K562 (cell line): ENCODE results near the gene MINDY3. TPM values are rescaled to one million over a fixed set of nuclear protein-coding genes. Genes with fewer than 3 reads are reported as not detected.

Experiments
- BCL6 ChIP-seq: fragments of 250-450 bp; sonication (Bioruptor Pico); IDR thresholded peaks from 2 replicates; pipeline ENCODE4 v1.4.0; 2020
- CBFB ChIP-seq: sonication (generic); formaldehyde crosslinking; IDR thresholded peaks from 2 replicates; pipeline ENCODE4 v1.4.0; 2020; ENCODE audit warnings: mild to moderate bottlenecking, missing genetic modification reagents
- CREB1 ChIP-seq, 2 experiments: sonication (generic) in 1 of 2; formaldehyde crosslinking in 1 of 2; IDR thresholded peaks; 2 replicates each; pipeline versions ENCODE4 v1.6.1 to v1.8.0; 2012 to 2022; ENCODE audit warnings: inconsistent platforms in 1 of 2, mild to moderate bottlenecking in 1 of 2, missing genetic modification reagents in 1 of 2, moderate library complexity in 1 of 2
- CREM ChIP-seq: IDR thresholded peaks from 2 replicates; pipeline ENCODE4 v1.6.1; 2014; ENCODE audit warnings: antibody characterized with exemption, low read depth
- GABPB1 ChIP-seq: sonication (generic); formaldehyde crosslinking; IDR thresholded peaks from 2 replicates; pipeline ENCODE4 v1.8.0; 2022; ENCODE audit warnings: mild to moderate bottlenecking, missing genetic modification reagents
- MCM7 ChIP-seq, 2 experiments: fragments of 450-650 bp; IDR thresholded peaks; 2 replicates each; pipeline ENCODE4 v1.6.1; 2016 to 2018
- MTA3 ChIP-seq: fragments of 450-650 bp; formaldehyde crosslinking; IDR thresholded peaks from 2 replicates; pipeline ENCODE4 v1.6.1; 2017; ENCODE audit warnings: mild to moderate bottlenecking, borderline replicate concordance
- NFYB ChIP-seq: IDR thresholded peaks from 2 replicates; pipeline ENCODE4 v1.6.1; 2011; ENCODE audit warnings: mild to moderate bottlenecking, moderate library complexity; ENCODE audit not compliant: insufficient read length; ENCODE audit errors: extremely low read depth
- POLR2H ChIP-seq: IDR thresholded peaks from 2 replicates; pipeline ENCODE4 v1.6.1; 2016; ENCODE audit warnings: missing genetic modification characterization, low read depth, mild to moderate bottlenecking, control low read depth, missing compliant biosample characterization, moderate library complexity
- RAD21 ChIP-seq, 2 experiments: fragments of 250-450 bp in 1 of 2; fragments of 450-650 bp in 1 of 2; sonication (Bioruptor Pico) in 1 of 2; formaldehyde crosslinking in 1 of 2; IDR thresholded peaks in 1 of 2; conservative IDR thresholded peaks in 1 of 2; 2 replicates each; pipeline versions ENCODE4 v1.4.0 to v1.8.0; 2020 to 2022; ENCODE audit warnings: mild to moderate bottlenecking in 2 of 2, moderate library complexity in 1 of 2
- SMC3 ChIP-seq: conservative IDR thresholded peaks from 2 replicates; pipeline ENCODE4 v1.6.1; 2011; ENCODE audit warnings: low read depth, low read length, improper control_type of control experiment; ENCODE audit not compliant: insufficient read depth
- TBP ChIP-seq: optimal IDR thresholded peaks from 2 replicates; pipeline ENCODE3; 2011; ENCODE audit warnings: low read depth, low read length, improper control_type of control experiment
- TEAD1 ChIP-seq, 2 experiments: fragments of 450-650 bp in 1 of 2; sonication (generic) in 1 of 2; formaldehyde crosslinking; IDR thresholded peaks; 2 replicates each; pipeline versions ENCODE4 v1.4.0 to v1.8.0; 2020 to 2022; ENCODE audit warnings: mild to moderate bottlenecking in 2 of 2, missing genetic modification reagents in 1 of 2
- ZBTB9 ChIP-seq: fragments of 450-650 bp; formaldehyde crosslinking; IDR thresholded peaks from 2 replicates; pipeline ENCODE4 v1.4.0; 2020; ENCODE audit warnings: mild to moderate bottlenecking, moderate library complexity
- ZNF140 ChIP-seq: fragments of 250-450 bp; sonication (Bioruptor Pico); IDR thresholded peaks from 2 replicates; pipeline ENCODE4 v1.8.0; 2021; ENCODE audit warnings: moderate library complexity, mild to moderate bottlenecking, inconsistent platforms
- polyA plus RNA-seq, 8 experiments: library from polyadenylated mRNA; depleted of rRNA in 4 of 8; stranded (reverse) in 5 of 8; unstranded in 3 of 8; fragments of >200 nt; fragmentation: Nextera tagmentation in 2 of 8; fragmentation: Illumina TruSeq in 1 of 8; extraction: Ambion mirVana in 2 of 8; extraction: Trizol in 1 of 8; gene quantifications; 2 replicates each; pipeline versions ENCODE4 v1.2.1 to v1.2.3, GENCODE V29; 2011 to 2014; ENCODE audit warnings: inconsistent platforms in 1 of 8, missing spikeins in 1 of 8
- total RNA-seq, 7 experiments: library from RNA; depleted of rRNA in 6 of 7; stranded (reverse); fragments of >200 nt in 6 of 7; fragmentation: Illumina TruSeq in 2 of 7; extraction: Trizol in 2 of 7; gene quantifications; 2 replicates each; pipeline versions ENCODE4 v1.2.1 to v1.2.3, GENCODE V29; 2011 to 2021; ENCODE audit warnings: low replicate concordance in 1 of 7
- TF ChIP-seq, protein P1 (sequence below): fragments of 250-450 bp; sonication (Bioruptor Pico); IDR thresholded peaks from 2 replicates; pipeline ENCODE4 v1.4.0; 2020; ENCODE audit warnings: mild to moderate bottlenecking, moderate library complexity
- TF ChIP-seq, protein P2 (sequence below): fragments of 450-650 bp; IDR thresholded peaks from 2 replicates; pipeline ENCODE4 v1.6.1; 2018; ENCODE audit not compliant: partially characterized antibody
- TF ChIP-seq, protein P3 (sequence below): sonication (generic); formaldehyde crosslinking; IDR thresholded peaks from 2 replicates; pipeline ENCODE4 v1.8.0; 2022; ENCODE audit warnings: mild to moderate bottlenecking, missing genetic modification reagents

Gene MINDY3
- total and polyA plus RNA-seq, 9 of the 15 experiments (the other 6 are each of a cell fraction or from before 2014, with no cell fraction given) = 14.0 to 35.9 (median 23.6) TPM

GRCh38 chr10:15744217-15744865 lies 116.0 kb downstream of the MINDY3 start (continued):
- TF ChIP-seq CBFB (CRISPR knock-in tag) = no peak
- TF ChIP-seq, protein P1, sequence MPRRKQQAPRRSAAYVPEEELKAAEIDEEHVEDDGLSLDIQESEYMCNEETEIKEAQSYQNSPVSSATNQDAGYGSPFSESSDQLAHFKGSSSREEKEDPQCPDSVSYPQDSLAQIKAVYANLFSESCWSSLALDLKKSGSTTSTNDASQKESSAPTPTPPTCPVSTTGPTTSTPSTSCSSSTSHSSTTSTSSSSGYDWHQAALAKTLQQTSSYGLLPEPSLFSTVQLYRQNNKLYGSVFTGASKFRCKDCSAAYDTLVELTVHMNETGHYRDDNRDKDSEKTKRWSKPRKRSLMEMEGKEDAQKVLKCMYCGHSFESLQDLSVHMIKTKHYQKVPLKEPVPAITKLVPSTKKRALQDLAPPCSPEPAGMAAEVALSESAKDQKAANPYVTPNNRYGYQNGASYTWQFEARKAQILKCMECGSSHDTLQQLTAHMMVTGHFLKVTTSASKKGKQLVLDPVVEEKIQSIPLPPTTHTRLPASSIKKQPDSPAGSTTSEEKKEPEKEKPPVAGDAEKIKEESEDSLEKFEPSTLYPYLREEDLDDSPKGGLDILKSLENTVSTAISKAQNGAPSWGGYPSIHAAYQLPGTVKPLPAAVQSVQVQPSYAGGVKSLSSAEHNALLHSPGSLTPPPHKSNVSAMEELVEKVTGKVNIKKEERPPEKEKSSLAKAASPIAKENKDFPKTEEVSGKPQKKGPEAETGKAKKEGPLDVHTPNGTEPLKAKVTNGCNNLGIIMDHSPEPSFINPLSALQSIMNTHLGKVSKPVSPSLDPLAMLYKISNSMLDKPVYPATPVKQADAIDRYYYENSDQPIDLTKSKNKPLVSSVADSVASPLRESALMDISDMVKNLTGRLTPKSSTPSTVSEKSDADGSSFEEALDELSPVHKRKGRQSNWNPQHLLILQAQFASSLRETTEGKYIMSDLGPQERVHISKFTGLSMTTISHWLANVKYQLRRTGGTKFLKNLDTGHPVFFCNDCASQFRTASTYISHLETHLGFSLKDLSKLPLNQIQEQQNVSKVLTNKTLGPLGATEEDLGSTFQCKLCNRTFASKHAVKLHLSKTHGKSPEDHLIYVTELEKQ (CRISPR knock-in tag) = no peak
- TF ChIP-seq, protein P2, sequence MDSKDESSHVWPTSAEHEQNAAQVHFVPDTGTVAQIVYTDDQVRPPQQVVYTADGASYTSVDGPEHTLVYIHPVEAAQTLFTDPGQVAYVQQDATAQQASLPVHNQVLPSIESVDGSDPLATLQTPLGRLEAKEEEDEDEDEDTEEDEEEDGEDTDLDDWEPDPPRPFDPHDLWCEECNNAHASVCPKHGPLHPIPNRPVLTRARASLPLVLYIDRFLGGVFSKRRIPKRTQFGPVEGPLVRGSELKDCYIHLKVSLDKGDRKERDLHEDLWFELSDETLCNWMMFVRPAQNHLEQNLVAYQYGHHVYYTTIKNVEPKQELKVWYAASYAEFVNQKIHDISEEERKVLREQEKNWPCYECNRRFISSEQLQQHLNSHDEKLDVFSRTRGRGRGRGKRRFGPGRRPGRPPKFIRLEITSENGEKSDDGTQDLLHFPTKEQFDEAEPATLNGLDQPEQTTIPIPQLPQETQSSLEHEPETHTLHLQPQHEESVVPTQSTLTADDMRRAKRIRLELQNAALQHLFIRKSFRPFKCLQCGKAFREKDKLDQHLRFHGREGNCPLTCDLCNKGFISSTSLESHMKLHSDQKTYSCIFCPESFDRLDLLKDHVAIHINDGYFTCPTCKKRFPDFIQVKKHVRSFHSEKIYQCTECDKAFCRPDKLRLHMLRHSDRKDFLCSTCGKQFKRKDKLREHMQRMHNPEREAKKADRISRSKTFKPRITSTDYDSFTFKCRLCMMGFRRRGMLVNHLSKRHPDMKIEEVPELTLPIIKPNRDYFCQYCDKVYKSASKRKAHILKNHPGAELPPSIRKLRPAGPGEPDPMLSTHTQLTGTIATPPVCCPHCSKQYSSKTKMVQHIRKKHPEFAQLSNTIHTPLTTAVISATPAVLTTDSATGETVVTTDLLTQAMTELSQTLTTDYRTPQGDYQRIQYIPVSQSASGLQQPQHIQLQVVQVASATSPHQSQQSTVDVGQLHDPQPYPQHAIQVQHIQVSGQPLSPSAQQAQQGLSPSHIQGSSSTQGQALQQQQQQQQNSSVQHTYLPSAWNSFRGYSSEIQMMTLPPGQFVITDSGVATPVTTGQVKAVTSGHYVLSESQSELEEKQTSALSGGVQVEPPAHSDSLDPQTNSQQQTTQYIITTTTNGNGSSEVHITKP = no peak
- no peak for TF ChIP-seq MCM7 (IDR thresholded peaks at IDR 0.05)
- TF ChIP-seq POLR2H (tag) = no peak
- no peak for TF ChIP-seq ZNF140 (CRISPR knock-in tag)
- no peak for TF ChIP-seq TEAD1 (CRISPR knock-in tag; IDR thresholded peaks at IDR 0.05)
- peak; percentile 28; the same call in 1 of the 2 replicates for TF ChIP-seq CREM
- TF ChIP-seq CREB1 (IDR thresholded peaks at IDR 0.05) = no peak
- TF ChIP-seq CREB1 (CRISPR knock-in tag; IDR thresholded peaks at IDR 0.05) = no peak
- no peak for TF ChIP-seq MTA3
- peak; percentile 68 for TF ChIP-seq SMC3
- TF ChIP-seq RAD21 (CRISPR knock-in tag; conservative IDR thresholded peaks at IDR 0.05 in 1 of 2, IDR thresholded peaks at IDR 0.05 in 1 of 2) = peak; percentile 47 to 74
- no peak for TF ChIP-seq TBP
- TF ChIP-seq NFYB = no peak
- TF ChIP-seq, protein P3, sequence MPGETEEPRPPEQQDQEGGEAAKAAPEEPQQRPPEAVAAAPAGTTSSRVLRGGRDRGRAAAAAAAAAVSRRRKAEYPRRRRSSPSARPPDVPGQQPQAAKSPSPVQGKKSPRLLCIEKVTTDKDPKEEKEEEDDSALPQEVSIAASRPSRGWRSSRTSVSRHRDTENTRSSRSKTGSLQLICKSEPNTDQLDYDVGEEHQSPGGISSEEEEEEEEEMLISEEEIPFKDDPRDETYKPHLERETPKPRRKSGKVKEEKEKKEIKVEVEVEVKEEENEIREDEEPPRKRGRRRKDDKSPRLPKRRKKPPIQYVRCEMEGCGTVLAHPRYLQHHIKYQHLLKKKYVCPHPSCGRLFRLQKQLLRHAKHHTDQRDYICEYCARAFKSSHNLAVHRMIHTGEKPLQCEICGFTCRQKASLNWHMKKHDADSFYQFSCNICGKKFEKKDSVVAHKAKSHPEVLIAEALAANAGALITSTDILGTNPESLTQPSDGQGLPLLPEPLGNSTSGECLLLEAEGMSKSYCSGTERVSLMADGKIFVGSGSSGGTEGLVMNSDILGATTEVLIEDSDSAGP (CRISPR knock-in tag) = no peak
- TF ChIP-seq BCL6 = no peak
- no peak for TF ChIP-seq ZBTB9
- no peak for TF ChIP-seq GABPB1 (CRISPR knock-in tag)
